Erythroblast (primary cell): Measurements from ENCODE around the gene SLC17A8.

Experiments
- DNase-seq, 2 experiments: peaks; one replicate each; lab custom pipeline; 2025; lab: John Stamatoyannopoulos, UW
- GATA1 ChIP-seq: IDR thresholded peaks from 2 replicates; pipeline ENCODE4 v1.6.1; 2011; ENCODE audit warnings: low read depth, mild to moderate bottlenecking, control low read depth, low read length, moderate library complexity
- POLR2A ChIP-seq: IDR thresholded peaks from 2 replicates; pipeline ENCODE4 v1.6.1; 2011; ENCODE audit warnings: mild to moderate bottlenecking, low read length

Gene SLC17A8

DNA sequence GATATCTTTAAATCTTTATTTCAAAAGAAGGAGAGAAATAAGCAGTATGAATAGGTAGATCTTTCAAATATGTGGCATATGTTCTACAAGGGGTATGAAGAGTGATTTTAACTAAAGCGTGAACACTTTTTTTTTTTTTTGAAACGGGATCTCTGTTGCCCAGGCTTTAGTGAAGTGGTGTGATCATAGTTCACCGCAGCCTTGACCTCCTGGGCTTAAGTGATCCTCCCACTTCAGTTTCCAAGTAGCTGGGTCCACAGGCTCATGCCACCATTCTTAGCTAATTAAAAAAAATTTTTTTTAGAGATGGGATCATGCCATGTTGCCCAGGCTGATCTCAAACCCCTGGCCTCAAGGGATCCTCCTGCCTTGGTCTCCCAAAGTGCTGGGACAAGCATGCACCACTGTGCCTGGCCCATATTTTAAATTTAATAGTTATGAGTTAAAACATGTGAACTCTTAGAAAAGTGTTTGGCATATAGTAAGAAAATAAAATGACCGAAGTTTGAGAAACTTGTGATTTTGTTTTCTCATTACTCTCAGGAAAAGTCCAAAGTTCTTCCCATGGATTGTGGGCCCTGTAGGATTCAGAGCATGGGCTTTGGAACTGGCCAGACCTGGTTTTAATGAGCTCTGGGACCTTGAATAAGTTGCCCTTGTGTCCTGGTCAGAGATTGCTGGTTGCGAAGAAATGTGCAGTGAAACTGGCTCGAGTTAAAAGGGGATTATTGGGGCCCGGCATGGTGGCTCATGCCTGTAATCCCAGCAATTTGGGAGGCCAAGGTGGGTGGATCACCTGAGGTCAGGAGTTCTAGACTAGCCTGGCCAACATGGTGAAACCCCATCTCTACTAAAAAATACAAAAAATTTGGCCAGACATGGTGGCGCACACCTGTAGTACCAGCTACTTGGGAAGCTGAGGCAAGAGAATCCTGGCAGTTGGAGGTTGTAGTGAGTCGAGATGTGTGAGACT, 27.0 kb downstream of the SLC17A8 start:
- TF ChIP-seq POLR2A = no peak
- no peak for TF ChIP-seq GATA1
- no peak for DNase-seq

- no peak for DNase-seq
- TF ChIP-seq POLR2A (no peak), GATA1 (no peak)
Observed at GRCh38 chr12:100384559-100384935, 27.7 kb downstream of the SLC17A8 start.

DNA sequence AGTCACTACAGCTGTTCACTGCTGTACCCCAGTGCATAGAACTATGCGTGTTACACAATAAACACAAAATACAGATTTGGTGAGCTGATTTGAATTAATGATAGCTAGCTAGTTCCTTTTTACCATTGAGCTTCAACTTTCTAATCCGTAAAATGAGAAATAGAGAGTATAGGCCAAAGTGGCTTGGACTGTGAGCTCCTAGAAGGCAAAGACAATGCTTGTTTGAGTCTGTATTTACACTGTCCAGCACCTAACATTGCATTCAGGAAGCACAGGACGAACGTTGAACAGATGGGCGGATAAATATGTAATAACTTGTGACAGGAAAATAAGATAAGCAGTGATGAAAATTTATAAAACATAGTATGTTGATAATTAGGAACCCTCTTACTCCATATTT, 31.5 kb downstream of the SLC17A8 start:
- TF ChIP-seq GATA1 (no peak), POLR2A (no peak)
- no peak for DNase-seq

GRCh38 chr12:100391856-100392255, 35.0 kb downstream of the SLC17A8 start:
- TF ChIP-seq GATA1 (no peak), POLR2A (no peak)
- DNase-seq = peak; percentile 9 to 17

- no peak for DNase-seq
- TF ChIP-seq POLR2A (no peak), GATA1 (no peak)
Observed at GRCh38 chr12:100393200-100393599, 36.3 kb downstream of the SLC17A8 start.

GRCh38 chr12:100395811-100396210, 38.9 kb downstream of the SLC17A8 start:
- TF ChIP-seq POLR2A (no peak), GATA1 (no peak)
- DNase-seq = no peak

GRCh38 chr12:100398307-100398706, 41.4 kb downstream of the SLC17A8 start:
- TF ChIP-seq GATA1 (no peak), POLR2A (no peak)
- DNase-seq = no peak

DNA sequence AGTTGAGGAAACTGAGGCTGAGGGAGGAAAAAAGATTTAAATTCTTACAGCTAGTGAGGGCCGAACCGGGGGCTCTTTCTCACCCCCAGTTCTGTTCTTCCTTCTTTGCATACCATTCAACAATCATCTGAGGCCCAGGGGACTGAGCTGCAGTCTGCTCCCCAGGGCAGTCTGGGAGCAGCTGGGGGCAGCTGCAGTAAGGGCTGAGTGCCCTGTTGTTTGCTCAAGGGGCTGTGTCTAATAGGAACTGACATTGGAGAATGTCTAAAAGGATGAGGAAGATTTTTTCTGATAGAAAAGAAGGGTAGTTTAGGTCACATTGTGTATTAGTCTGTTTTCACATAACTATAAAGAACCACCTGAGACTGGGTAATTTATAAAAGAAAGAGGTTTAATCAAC, 42.2 kb downstream of the SLC17A8 start:
- DNase-seq = no peak
- TF ChIP-seq POLR2A (no peak), GATA1 (no peak)

GRCh38 chr12:100401660-100402059, 44.8 kb downstream of the SLC17A8 start:
- TF ChIP-seq POLR2A (no peak), GATA1 (no peak)

GRCh38 chr12:100402763-100403162, 45.9 kb downstream of the SLC17A8 start:
- TF ChIP-seq GATA1 = no peak
- no peak for TF ChIP-seq POLR2A
- no peak for DNase-seq

More at GRCh38 chr12:100401660-100402059, 44.8 kb downstream of the SLC17A8 start:
- no peak for DNase-seq

DNA sequence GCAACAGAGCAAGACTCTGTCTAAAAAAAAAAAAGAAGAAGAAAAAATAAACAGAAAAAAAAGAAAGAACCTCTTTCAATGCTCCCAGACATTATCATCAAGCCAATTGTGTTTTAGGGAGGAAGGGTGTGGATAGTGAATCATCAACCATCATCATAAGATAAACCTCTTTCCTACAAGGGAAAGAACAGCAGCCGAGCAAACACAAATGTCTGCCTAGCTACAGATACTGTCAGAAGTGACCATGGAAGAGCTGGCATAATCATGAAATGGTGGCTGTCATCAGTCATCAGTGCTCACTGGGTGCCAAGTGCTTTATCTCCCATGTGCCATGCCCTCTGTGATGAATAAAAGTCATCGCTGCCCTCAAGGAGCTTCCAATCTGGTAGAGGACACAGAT, 46.6 kb downstream of the SLC17A8 start:
- no peak for TF ChIP-seq GATA1
- TF ChIP-seq POLR2A = no peak
- no peak for DNase-seq

GRCh38 chr12:100404769-100405407, 48.0 kb downstream of the SLC17A8 start:
- no peak for TF ChIP-seq GATA1
- DNase-seq = peak; percentile 71 to 78

- no peak for DNase-seq
- TF ChIP-seq POLR2A (no peak), GATA1 (no peak)
Observed at GRCh38 chr12:100413001-100413400, 56.1 kb downstream of the SLC17A8 start.

GRCh38 chr12:100414739-100415138, 57.9 kb downstream of the SLC17A8 start:
- TF ChIP-seq GATA1 (no peak), POLR2A (no peak)

DNA sequence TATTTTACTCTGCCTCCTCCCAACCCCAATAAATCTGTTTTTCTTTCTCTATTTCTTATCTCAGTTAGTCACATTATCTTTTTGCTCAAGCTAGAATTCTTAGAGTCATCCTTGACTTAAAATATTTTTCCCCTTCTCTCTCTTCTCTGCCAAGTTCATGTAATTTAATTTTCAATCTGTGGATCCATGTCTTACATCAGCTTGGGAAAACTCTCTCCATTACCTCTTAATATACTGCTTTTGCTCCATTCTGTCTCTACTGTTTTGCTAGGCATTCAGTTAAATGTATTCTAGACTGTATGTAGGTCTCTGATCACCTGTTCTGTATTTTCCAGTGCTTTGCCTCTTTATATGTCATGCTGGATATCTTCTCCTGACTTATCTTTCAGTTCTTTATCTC, 65.8 kb downstream of the SLC17A8 start:
- DNase-seq = no peak

More at GRCh38 chr12:100414739-100415138, 57.9 kb downstream of the SLC17A8 start:
- no peak for DNase-seq

More for the DNA sequence above, 65.8 kb downstream of the SLC17A8 start:
- TF ChIP-seq GATA1 = no peak
